ENCODE results near the gene AQP11. TPM values are rescaled to one million over a fixed set of nuclear protein-coding genes. Genes with fewer than 3 reads are reported as not detected.

AQP11 gene
- total and polyA plus RNA-seq, 2 of the 4 experiments (the other 2 are of a cell fraction) = 1.1 TPM

DNA sequence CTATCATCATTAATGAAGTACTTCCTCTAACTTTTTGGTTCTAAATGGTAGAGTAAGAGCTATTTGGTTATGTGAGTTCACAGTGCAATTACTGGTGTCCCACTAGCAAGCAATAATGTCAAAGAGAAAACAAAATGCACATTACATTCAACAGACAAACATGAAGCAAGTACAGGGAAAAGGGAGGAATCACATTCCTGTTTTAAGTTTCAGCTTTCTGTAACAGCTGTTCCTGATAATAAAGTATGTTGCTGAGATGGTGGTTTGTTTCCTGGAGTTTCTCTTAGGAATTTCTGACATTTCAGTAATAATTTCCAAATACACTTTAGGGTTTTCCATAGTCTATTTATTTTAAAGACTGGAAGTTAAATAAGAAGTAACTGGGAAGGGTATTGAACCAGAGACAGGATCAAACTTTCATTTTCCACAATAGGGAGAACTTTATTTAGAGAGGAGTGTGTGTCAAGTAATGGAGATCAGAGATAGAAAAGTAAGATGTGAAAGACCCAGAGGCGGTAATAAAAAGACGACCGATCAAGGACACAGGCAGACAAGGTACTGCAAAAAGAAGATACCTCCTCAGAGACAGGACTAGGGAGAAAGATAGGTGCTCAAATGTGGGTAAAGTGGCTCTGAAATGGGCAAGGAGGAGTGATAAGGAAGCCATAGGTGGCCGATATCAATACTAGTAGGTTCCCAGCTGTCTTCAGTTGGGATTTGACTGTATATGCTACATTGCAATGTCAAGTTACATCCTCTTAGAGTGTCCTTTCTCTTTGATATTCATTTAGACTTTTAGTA lies 68.7 kb downstream of the AQP11 start:
- ATAC-seq (ENCODE audit: low read depth) = peak; percentile 37
- H3K27ac ChIP-seq (ENCODE audit: insufficient read depth, low read length) = peak overlapping the region; percentile 75; the same call in 1 of the 2 replicates

More for the DNA sequence above, 68.7 kb downstream of the AQP11 start:
- Histone ChIP-seq H2AK9ac (replicated peaks; ENCODE audit: low read depth, low read length, poor library complexity) (no peak overlapping the region), H3K18ac (ENCODE audit: low read depth, low read length) (peak overlapping the region; percentile 97), H3K36me3 (ENCODE audit: control insufficient read depth, insufficient read depth, low read length) (no peaks in the 10 kb centered on the region), H3K56ac (ENCODE audit: extremely low read depth, insufficient read depth, low read length) (no peak overlapping the region), H3K9me1 (ENCODE audit: insufficient read depth, low read length) (peaks cover 3% of the 10 kb centered on the region; the same call in 1 of the 2 replicates), H2BK20ac (ENCODE audit: low read depth, low read length) (peak overlapping the region; percentile 7; the same call in 1 of the 2 replicates), H3K4me1 (ENCODE audit: control insufficient read depth, insufficient read depth, low read length) (peaks cover 11% of the 10 kb centered on the region), H4K91ac (ENCODE audit: insufficient read depth, low read depth, low read length) (no peak overlapping the region), H3K79me1 (ENCODE audit: low read depth in 1 of 2, low read length in 2 of 2) (no peaks in the 10 kb centered on the region), H2AFZ (replicated peaks; ENCODE audit: low read length, poor library complexity) (no peak overlapping the region), H2BK15ac (ENCODE audit: low read depth, low read length) (peak overlapping the region; percentile 62; the same call in 1 of the 3 replicates), H3K9ac (ENCODE audit: low read depth, low read length) (peak overlapping the region; percentile 30; the same call in 1 of the 2 replicates), H3K14ac (replicated peaks; ENCODE audit: low read depth, low read length) (peak overlapping the region; percentile 34), H4K5ac (ENCODE audit: low read depth, low read length) (peak overlapping the region; percentile 99), H2AK5ac (ENCODE audit: low read depth, low read length) (no peak overlapping the region), H4K8ac (ENCODE audit: low read depth in 2 of 2, low read length in 2 of 2) (peak overlapping the region in 1 of 2 experiments; percentile 34; a peak in 3 of 4 replicates), H3K9me3 (ENCODE audit: control insufficient read depth, insufficient read depth, low read length) (no peaks in the 10 kb centered on the region), H3K4me2 (ENCODE audit: low read depth, low read length) (peak overlapping the region; percentile 96), H2BK5ac (ENCODE audit: low read depth, low read length, poor library complexity, severe bottlenecking) (peak overlapping the region; percentile 81), H3K4ac (ENCODE audit: low read depth, low read length) (peak overlapping the region; percentile 33; the same call in 1 of the 2 replicates), H3K4me3 (ENCODE audit: insufficient read depth, low read depth, low read length) (no peak overlapping the region), H4K20me1 (ENCODE audit: insufficient read depth, low read length) (no peaks in the 10 kb centered on the region; the same call in 1 of the 2 replicates), H2BK120ac (ENCODE audit: low read depth, low read length) (peak overlapping the region; percentile 35), H3K23ac (ENCODE audit: low read depth, low read length) (no peak overlapping the region), H3K27me3 (ENCODE audit: control insufficient read depth, insufficient read depth, low read length) (no peaks in the 10 kb centered on the region)
- peak; percentile 64 for DNase-seq
- POLR2A ChIA-PET (ENCODE audit: unreplicated experiment) = no interaction called here
- dilution Hi-C loops (cut with HindIII; ENCODE audit: low sequenced_read_pairs, unreplicated experiment) (no loop called here), intact Hi-C loops (cut with micrococcal nuclease) (no loop called here), in situ Hi-C loops (cut with MboI; ENCODE audit: low sequenced_read_pairs) (no loop called here)
- CTCF ChIA-PET = no interaction called here
- TF ChIP-seq MAFK (IDR thresholded peaks at IDR 0.05; ENCODE audit: low read depth, low read length) = no peak
- BruUV-seq (replicated peaks) = no TSS peak
- no CpG with 5 or more reads among the region's 4 CpGs for WGBS, 2 experiments (ENCODE audit: extremely low coverage in 2 of 2, insufficient read length in 1 of 2)

Small RNA genes lying within 50 kb of the gene (microRNA-seq; reads per million reads assigned to microRNA genes)
- not detected for gene RNU7-59P (ENCODE audit: insufficient read depth, insufficient read length)

Small RNA genes lying within 50 kb of the gene (small RNA-seq; reads per million reads assigned to genes)
- gene RNU7-59P = 0 reads per million in 5 experiments

Other genes with a start within 250 kb of the AQP11 start
- 50.3 and 60.6 TPM in 2 replicates for gene PAK1, start 115.9 kb upstream of the AQP11 start, total RNA-seq (2012; rRNA removed)
- gene PAK1, start 115.9 kb upstream of the AQP11 start, polyA plus RNA-seq (2012; rRNA removed) = 34.3 and 38.9 TPM in 2 replicates
- 66.7 and 188 TPM in 2 replicates for gene CLNS1A, start 47.8 kb downstream of the AQP11 start, total RNA-seq (2012; rRNA removed)
- gene CLNS1A, start 47.8 kb downstream of the AQP11 start, polyA plus RNA-seq (2012; rRNA removed) = 88.0 and 97.0 TPM in 2 replicates
- 18.5 and 26.7 TPM in 2 replicates for gene RSF1, start 230.8 kb downstream of the AQP11 start, total RNA-seq (2012; rRNA removed)
- gene RSF1, start 230.8 kb downstream of the AQP11 start, polyA plus RNA-seq (2012; rRNA removed) = 13.9 and 19.1 TPM in 2 replicates
- 15.8 and 49.7 TPM in 2 replicates for gene AAMDC, start 231.2 kb downstream of the AQP11 start, total RNA-seq (2012; rRNA removed)
- 47.6 and 51.2 TPM in 2 replicates for gene AAMDC, start 231.2 kb downstream of the AQP11 start, polyA plus RNA-seq (2012; rRNA removed)